ENCODE measurements around the gene RAB3GAP2.

- no peak for TF ChIP-seq SUZ12 (IDR thresholded peaks at IDR 0.05; ENCODE audit: extremely low read depth, insufficient read depth, insufficient read length)
- no peak for TF ChIP-seq YY1 (IDR thresholded peaks at IDR 0.05; ENCODE audit: insufficient read depth, insufficient read length)
- no peak for TF ChIP-seq ZNF274 (IDR thresholded peaks at IDR 0.05; ENCODE audit: low read depth, low read length)
Observed at GRCh38 chr1:220294846-220295301, 22.6 kb upstream of the RAB3GAP2 start.
